Activated CD8-positive, alpha-beta T cell treated with anti-CD3 and anti-CD28 coated beads, Interleukin-2, amount 10 ng/mL, durations not matched to agents 7 days and 5 days (primary cell): ENCODE data around the gene ARID1B. TPM values are rescaled to one million over a fixed set of nuclear protein-coding genes. Genes with fewer than 3 reads are reported as not detected.

Experiments used
- ATAC-seq: fragments of 150-1000 bp; cut with Tn5 transposase; one replicate; pipeline ENCODE4 v1.10.0; 2021; ENCODE audit warnings: moderate library complexity
- CTCF ChIA-PET: fragments of 350-600 bp; sonication (Branson Sonifier 250); formaldehyde crosslinking; loops from one replicate; lab custom pipeline; 2021; ENCODE audit warnings: antibody characterized with exemption; lab: Charles Lee
- POLR2A ChIA-PET: fragments of 350-600 bp; sonication (Branson Sonifier 250); formaldehyde crosslinking; loops from one replicate; lab custom pipeline; 2021; ENCODE audit warnings: antibody characterized with exemption; lab: Charles Lee
- DNase-seq: peaks from one replicate; pipeline ENCODE4 v3.0.0-alpha.2; 2020
- H3K27ac Mint-ChIP-seq: one replicate; pipeline ENCODE4 v1.8.0; 2021; ENCODE audit warnings: mild to moderate bottlenecking, mixed read lengths
- H3K27me3 Mint-ChIP-seq: one replicate; pipeline ENCODE4 v1.8.0; 2021; ENCODE audit warnings: low read depth, mixed read lengths
- H3K36me3 Mint-ChIP-seq: one replicate; pipeline ENCODE4 v1.8.0; 2021; ENCODE audit warnings: low read depth, mixed read lengths
- H3K4me1 Mint-ChIP-seq: one replicate; pipeline ENCODE4 v1.8.0; 2021; ENCODE audit warnings: low read depth, mixed read lengths
- H3K4me3 Mint-ChIP-seq: one replicate; pipeline ENCODE4 v1.8.0; 2021; ENCODE audit warnings: mild to moderate bottlenecking, mixed read lengths
- H3K9me3 Mint-ChIP-seq: one replicate; pipeline ENCODE4 v1.8.0; 2022; ENCODE audit warnings: mixed read lengths; ENCODE audit not compliant: insufficient read depth
- total RNA-seq, 2 experiments: library from RNA; stranded (reverse); gene quantifications; one replicate each; pipeline ENCODE4 v1.2.3, GENCODE V29; 2021

ARID1B gene
- total RNA-seq, 2 experiments from 2014 or later, result 60.9 to 62.4 TPM

GRCh38 chr6:156953127-156953478 lies 175.9 kb downstream of the ARID1B start:
- peaks cover 38% of the 10 kb centered on the region for H3K4me1 Mint-ChIP-seq
- H3K27ac Mint-ChIP-seq, result no peak overlapping the region
- H3K9me3 Mint-ChIP-seq, result no peaks in the 10 kb centered on the region
- H3K36me3 Mint-ChIP-seq, result no peaks in the 10 kb centered on the region
- ChIA-PET POLR2A (no interaction called here), CTCF (interaction anchor here (1.2 to 1.4 kb wide), 2 partner anchors 20 to 321 kb away, joined by 4 to 5 read pairs; no protein-coding TSS in a partner anchor)
- H3K4me3 Mint-ChIP-seq, result no peak overlapping the region
- no peak for DNase-seq
- no peaks in the 10 kb centered on the region for H3K27me3 Mint-ChIP-seq
- no peak for ATAC-seq

DNA sequence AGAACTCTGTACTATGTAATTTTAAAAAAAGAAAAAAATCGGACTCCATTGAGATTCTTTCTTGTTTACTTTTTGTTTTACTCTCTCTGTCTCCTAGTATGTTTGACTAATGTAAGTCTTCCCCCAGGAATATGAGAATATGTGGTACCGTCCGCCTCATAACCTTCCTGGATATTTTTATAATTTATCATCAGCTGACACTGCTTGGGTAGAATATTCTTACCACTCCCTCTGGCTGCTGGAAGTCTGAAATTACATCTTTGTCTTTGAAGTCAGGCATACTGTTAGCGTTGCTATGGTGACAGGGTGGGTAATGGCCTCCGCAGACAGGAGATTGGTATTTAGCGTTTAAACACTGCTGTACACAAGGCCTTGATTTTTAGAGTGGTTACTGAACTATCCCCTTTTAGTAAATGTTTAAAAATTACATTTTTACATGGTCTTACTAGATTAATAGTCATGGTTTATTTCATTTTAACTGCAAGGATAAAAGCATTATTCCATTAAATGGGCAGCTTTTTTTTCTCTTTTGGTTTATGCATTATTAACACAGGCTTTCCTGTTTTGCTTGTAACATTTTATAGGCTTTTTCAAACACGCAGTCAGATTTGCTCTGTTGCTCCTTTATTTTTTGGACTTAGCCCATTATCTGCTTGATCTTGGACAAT lies 176.4 kb downstream of the ARID1B start:
- Mint-ChIP-seq H3K4me1 (peaks cover 38% of the 10 kb centered on the region), H3K4me3 (no peak overlapping the region), H3K27me3 (no peaks in the 10 kb centered on the region), H3K27ac (no peak overlapping the region), H3K36me3 (no peaks in the 10 kb centered on the region), H3K9me3 (no peaks in the 10 kb centered on the region)
- ChIA-PET POLR2A (interaction anchor here (1.4 kb wide), 1 partner anchor 67 kb away, joined by 7 read pairs; no protein-coding TSS in a partner anchor), CTCF (interaction anchor here (0.7 to 1.4 kb wide), 5 partner anchors 11 to 321 kb away, joined by 3 to 5 read pairs (median 3); no protein-coding TSS in a partner anchor)
- DNase-seq, result peak; percentile 50
- ATAC-seq, result peak; percentile 87

DNA sequence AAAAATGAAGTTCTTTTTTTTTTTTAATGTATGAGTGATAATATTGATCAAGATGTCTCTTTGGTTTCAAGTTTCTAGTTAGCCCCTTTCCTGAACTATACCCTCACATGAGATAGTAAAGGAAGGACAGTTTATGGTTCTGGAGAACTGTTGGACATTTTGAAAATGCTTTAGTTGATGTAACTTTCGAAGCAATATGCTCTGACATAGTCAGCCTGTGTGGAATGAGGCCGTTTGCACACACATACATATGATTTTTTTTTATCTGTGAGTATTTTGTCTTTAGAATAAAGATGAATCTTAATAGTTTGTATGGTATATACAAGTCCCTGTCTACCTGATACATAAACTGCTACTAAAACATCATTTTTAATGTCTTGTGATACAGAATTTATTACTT lies 177.0 kb downstream of the ARID1B start:
- Mint-ChIP-seq H3K36me3 (no peaks in the 10 kb centered on the region), H3K4me3 (no peak overlapping the region), H3K27ac (no peak overlapping the region), H3K9me3 (no peaks in the 10 kb centered on the region), H3K4me1 (peaks cover 38% of the 10 kb centered on the region), H3K27me3 (no peaks in the 10 kb centered on the region)
- ChIA-PET POLR2A (interaction anchor here (1.4 kb wide), 1 partner anchor 67 kb away, joined by 7 read pairs; no protein-coding TSS in a partner anchor), CTCF (interaction anchor here (1.0 to 1.1 kb wide), 2 partner anchors 10 to 44 kb away, joined by 3 read pairs; no protein-coding TSS in a partner anchor)
- DNase-seq (no peak), ATAC-seq (no peak)

DNA sequence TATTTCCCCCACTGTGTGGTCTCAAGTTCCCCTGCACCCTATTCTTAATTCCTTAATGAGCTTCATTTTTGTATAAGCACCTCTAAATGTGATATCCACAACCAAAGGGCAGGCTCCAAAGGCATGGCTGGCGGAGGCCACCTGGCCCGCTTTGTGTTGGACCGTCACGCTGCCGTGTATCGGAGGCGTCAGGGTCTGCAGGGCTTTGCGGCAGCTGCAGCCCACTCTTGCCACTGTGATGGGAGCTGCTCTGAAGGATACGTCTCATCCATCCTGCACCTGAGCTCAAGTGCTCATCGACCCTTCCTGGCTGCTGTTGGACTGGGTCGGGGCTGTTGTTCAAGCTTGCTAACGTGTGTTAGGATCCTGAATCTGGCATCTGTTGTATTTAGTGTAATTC lies 177.6 kb downstream of the ARID1B start:
- Mint-ChIP-seq H3K27ac (no peak overlapping the region), H3K4me1 (peaks cover 38% of the 10 kb centered on the region), H3K36me3 (no peaks in the 10 kb centered on the region), H3K4me3 (no peak overlapping the region), H3K9me3 (no peaks in the 10 kb centered on the region), H3K27me3 (no peaks in the 10 kb centered on the region)
- DNase-seq (no peak), ATAC-seq (no peak)
- CTCF ChIA-PET, result interaction anchor here (1.0 to 1.3 kb wide), 3 partner anchors 10 to 163 kb away, joined by 3 read pairs; no protein-coding TSS in a partner anchor
- POLR2A ChIA-PET, result interaction anchor here (1.4 kb wide), 1 partner anchor 66 kb away, joined by 7 read pairs; no protein-coding TSS in a partner anchor

- no peaks in the 10 kb centered on the region for H3K36me3 Mint-ChIP-seq
- no peak overlapping the region for H3K27ac Mint-ChIP-seq
- H3K27me3 Mint-ChIP-seq, result no peaks in the 10 kb centered on the region
- H3K4me1 Mint-ChIP-seq, result peaks cover 38% of the 10 kb centered on the region
- no peak for DNase-seq
- no peaks in the 10 kb centered on the region for H3K9me3 Mint-ChIP-seq
- no peak for ATAC-seq
- CTCF ChIA-PET, result interaction anchor here (1.0 to 1.3 kb wide), 2 partner anchors 23 to 163 kb away, joined by 3 read pairs; no protein-coding TSS in a partner anchor
- POLR2A ChIA-PET, result no interaction called here
- H3K4me3 Mint-ChIP-seq, result no peak overlapping the region
Observed at GRCh38 chr6:156955494-156956183, 178.5 kb downstream of the ARID1B start.

GRCh38 chr6:156956286-156956685 lies 179.1 kb downstream of the ARID1B start:
- H3K9me3 Mint-ChIP-seq, result no peaks in the 10 kb centered on the region
- H3K4me1 Mint-ChIP-seq, result peaks cover 38% of the 10 kb centered on the region
- H3K36me3 Mint-ChIP-seq, result no peaks in the 10 kb centered on the region
- POLR2A ChIA-PET, result no interaction called here
- H3K27ac Mint-ChIP-seq, result no peak overlapping the region
- H3K4me3 Mint-ChIP-seq, result no peak overlapping the region
- ATAC-seq (no peak), DNase-seq (no peak)
- CTCF ChIA-PET, result no interaction called here
- H3K27me3 Mint-ChIP-seq, result no peaks in the 10 kb centered on the region

DNA sequence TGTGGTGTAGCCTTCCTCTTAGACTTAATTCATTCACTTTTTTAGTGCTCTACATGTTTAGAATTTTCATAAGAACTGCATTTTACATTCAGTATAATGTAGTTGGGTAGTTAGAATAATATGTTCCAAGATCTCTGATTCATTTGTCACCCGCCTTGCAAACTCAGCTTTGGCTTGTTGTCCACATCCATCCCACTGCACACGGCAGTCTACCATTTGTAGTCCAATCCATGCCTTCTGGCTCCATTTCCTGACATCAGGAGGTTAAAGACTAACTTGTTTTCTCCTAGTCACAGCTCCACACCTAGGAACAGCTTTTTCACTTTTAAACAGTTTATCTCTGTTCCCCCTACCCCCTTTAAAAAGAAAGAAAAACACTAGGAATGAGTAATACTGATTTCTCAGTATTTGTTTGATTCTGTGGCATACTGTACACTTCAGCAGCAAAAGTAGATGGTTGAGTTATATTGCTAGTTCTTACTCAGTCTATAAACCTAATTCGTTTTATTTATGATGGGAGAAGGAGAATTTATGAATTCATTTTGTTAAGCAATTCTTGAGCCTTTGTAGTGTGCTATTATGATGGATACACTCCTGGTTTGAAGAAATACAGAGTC lies 180.9 kb downstream of the ARID1B start:
- Mint-ChIP-seq H3K36me3 (no peaks in the 10 kb centered on the region), H3K9me3 (no peaks in the 10 kb centered on the region), H3K27me3 (no peaks in the 10 kb centered on the region), H3K27ac (no peak overlapping the region), H3K4me3 (no peak overlapping the region), H3K4me1 (peaks cover 30% of the 10 kb centered on the region)
- ATAC-seq, result no peak
- CTCF ChIA-PET, result no interaction called here
- DNase-seq, result no peak
- POLR2A ChIA-PET, result no interaction called here

- CTCF ChIA-PET, result no interaction called here
- no peak for DNase-seq
- Mint-ChIP-seq H3K27ac (no peak overlapping the region), H3K36me3 (no peaks in the 10 kb centered on the region), H3K27me3 (no peaks in the 10 kb centered on the region), H3K9me3 (no peaks in the 10 kb centered on the region), H3K4me3 (no peak overlapping the region), H3K4me1 (peaks cover 23% of the 10 kb centered on the region)
- no peak for ATAC-seq
- POLR2A ChIA-PET, result no interaction called here
Observed at GRCh38 chr6:156960525-156960924, 183.3 kb downstream of the ARID1B start.

GRCh38 chr6:156961282-156961892 lies 184.2 kb downstream of the ARID1B start:
- ChIA-PET CTCF (no interaction called here), POLR2A (no interaction called here)
- H3K27ac Mint-ChIP-seq, result no peak overlapping the region
- no peaks in the 10 kb centered on the region for H3K36me3 Mint-ChIP-seq
- no peaks in the 10 kb centered on the region for H3K27me3 Mint-ChIP-seq
- H3K4me3 Mint-ChIP-seq, result no peak overlapping the region
- ATAC-seq (no peak), DNase-seq (no peak)
- no peaks in the 10 kb centered on the region for H3K9me3 Mint-ChIP-seq
- H3K4me1 Mint-ChIP-seq, result peaks cover 19% of the 10 kb centered on the region

- H3K27ac Mint-ChIP-seq, result no peak overlapping the region
- no peaks in the 10 kb centered on the region for H3K36me3 Mint-ChIP-seq
- H3K27me3 Mint-ChIP-seq, result no peaks in the 10 kb centered on the region
- no peak overlapping the region for H3K4me3 Mint-ChIP-seq
- POLR2A ChIA-PET, result no interaction called here
- peaks cover 4% of the 10 kb centered on the region for H3K4me1 Mint-ChIP-seq
- no peak for ATAC-seq
- CTCF ChIA-PET, result interaction anchor here (0.6 to 1.4 kb wide), 3 partner anchors 10 to 268 kb away, joined by 3 read pairs; no protein-coding TSS in a partner anchor
- H3K9me3 Mint-ChIP-seq, result no peaks in the 10 kb centered on the region
- DNase-seq, result no peak
Observed at GRCh38 chr6:156963712-156964700, 186.8 kb downstream of the ARID1B start.

DNA sequence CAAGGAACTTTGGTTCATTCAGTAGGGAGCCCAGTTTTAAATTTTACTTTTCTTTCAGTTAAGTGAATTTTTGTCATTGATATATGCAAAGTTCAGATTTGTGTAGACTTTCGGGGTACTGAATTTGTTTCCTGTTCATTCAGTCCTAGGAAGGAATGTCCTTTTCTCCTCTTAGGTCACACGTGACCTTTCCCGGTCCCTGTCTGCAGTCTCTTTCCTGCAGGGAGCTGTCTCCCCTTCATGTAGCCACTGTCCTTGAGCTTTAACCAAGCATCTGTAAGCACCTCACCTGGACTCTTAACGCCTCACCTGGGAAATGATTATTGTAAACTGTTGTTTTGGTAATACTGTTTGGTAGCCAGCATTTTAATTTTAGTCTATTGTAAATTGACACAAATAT lies 190.7 kb downstream of the ARID1B start:
- CTCF ChIA-PET, result no interaction called here
- H3K9me3 Mint-ChIP-seq, result no peaks in the 10 kb centered on the region
- POLR2A ChIA-PET, result no interaction called here
- DNase-seq, result no peak
- ATAC-seq, result no peak
- no peaks in the 10 kb centered on the region for H3K27me3 Mint-ChIP-seq
- no peaks in the 10 kb centered on the region for H3K36me3 Mint-ChIP-seq
- H3K4me1 Mint-ChIP-seq, result peaks cover 4% of the 10 kb centered on the region
- H3K27ac Mint-ChIP-seq, result no peak overlapping the region
- H3K4me3 Mint-ChIP-seq, result no peak overlapping the region
